Stomach smooth muscle (tissue), 2 donors: Measurements from ENCODE around the gene DPEP2.

ENCODE experiments used
- H3K27ac ChIP-seq: one replicate; pipeline ENCODE4 v1.7.0; 2013; ENCODE audit warnings: mild to moderate bottlenecking, low read length, inconsistent platforms
- H3K27me3 ChIP-seq, 2 donors: one replicate each; pipeline ENCODE4 v1.7.0; 2013; ENCODE audit warnings: low read length in 2 of 2; ENCODE audit not compliant: insufficient read depth in 2 of 2, control insufficient read depth in 1 of 2
- H3K36me3 ChIP-seq, 2 donors: one replicate each; pipeline ENCODE4 v1.7.0; 2013; ENCODE audit warnings: low read length in 2 of 2; ENCODE audit not compliant: control insufficient read depth in 2 of 2, insufficient read depth in 2 of 2
- H3K4me1 ChIP-seq: one replicate; pipeline ENCODE4 v1.7.0; 2013; ENCODE audit warnings: low read length; ENCODE audit not compliant: control insufficient read depth, insufficient read depth
- H3K4me3 ChIP-seq, 2 donors: one replicate each; pipeline ENCODE4 v1.7.0; 2013; ENCODE audit warnings: low read length in 2 of 2
- H3K9ac ChIP-seq, 2 donors: one replicate each; pipeline ENCODE4 v1.7.0; 2013; ENCODE audit warnings: low read length in 2 of 2, mild to moderate bottlenecking in 1 of 2
- H3K9me3 ChIP-seq, 2 donors: one replicate each; pipeline ENCODE4 v1.7.0; 2013; ENCODE audit warnings: low read length in 2 of 2; ENCODE audit not compliant: control insufficient read depth in 2 of 2
- donor health status: healthy.
- donor health status: Pancreatic carcinoma.

DPEP2 gene

DNA sequence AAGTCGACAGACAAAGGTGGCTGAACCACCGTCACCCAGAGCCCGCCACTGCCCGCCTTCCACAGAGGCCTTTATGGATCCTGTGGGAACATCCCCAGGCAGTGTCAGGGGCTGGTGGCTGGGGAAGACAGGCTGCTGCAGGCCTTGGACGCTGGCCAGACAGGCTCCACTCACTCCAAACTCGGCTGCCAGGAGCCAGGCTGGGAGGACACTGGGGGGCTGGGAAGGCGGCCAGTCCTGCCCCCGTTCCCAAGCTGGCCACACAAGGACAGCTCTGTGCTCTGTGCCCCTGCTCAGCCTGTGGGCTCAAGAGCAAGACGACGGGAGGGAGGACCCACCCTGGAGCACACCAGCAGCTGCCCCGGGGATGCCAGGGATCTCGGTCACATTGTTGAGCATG is 47.8 kb downstream of the DPEP2 start:
- Histone ChIP-seq H3K4me1 (peaks cover 20% of the 10 kb centered on the region), H3K36me3 (peaks cover 64% of the 10 kb centered on the region in 2 donors), H3K27ac (peak overlapping the region; percentile 66), H3K9me3 (no peaks in the 10 kb centered on the region), H3K4me3 (no peak overlapping the region), H3K27me3 (no peaks in the 10 kb centered on the region), H3K9ac (peak overlapping the region in 1 of 2 donors; percentile 42)

DNA sequence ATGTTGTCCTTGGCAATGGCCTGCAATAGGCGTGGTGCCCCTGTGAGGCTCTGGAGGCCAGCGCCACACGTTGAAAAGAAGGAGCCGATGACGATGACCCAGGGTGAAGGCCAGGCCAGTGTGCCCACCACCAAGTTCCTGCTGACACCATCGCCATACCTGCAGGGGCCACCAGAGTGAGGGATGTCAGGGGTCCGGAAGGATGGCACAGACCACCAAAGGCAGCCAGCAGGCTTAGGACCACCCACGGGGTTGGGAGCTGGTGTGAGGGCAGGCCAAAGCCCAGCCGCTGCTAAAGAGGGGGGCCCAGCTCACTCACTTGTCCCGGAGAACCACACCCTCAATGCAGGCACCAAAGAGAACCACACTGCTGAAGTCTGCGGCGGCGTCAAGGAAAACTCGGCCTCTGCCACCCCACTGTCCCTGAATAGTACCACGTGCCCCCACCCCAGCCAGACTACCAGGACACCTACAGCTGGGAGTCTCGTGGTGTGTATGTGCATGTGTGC is 48.9 kb downstream of the DPEP2 start:
- peaks cover 72 to 75% of the 10 kb centered on the region in 2 donors for H3K36me3 ChIP-seq
- peaks cover 25% of the 10 kb centered on the region for H3K4me1 ChIP-seq
- no peaks in the 10 kb centered on the region for H3K9me3 ChIP-seq
- H3K9ac ChIP-seq = no peak overlapping the region
- no peaks in the 10 kb centered on the region for H3K27me3 ChIP-seq
- H3K4me3 ChIP-seq = no peak overlapping the region
- H3K27ac ChIP-seq = no peak overlapping the region

DNA sequence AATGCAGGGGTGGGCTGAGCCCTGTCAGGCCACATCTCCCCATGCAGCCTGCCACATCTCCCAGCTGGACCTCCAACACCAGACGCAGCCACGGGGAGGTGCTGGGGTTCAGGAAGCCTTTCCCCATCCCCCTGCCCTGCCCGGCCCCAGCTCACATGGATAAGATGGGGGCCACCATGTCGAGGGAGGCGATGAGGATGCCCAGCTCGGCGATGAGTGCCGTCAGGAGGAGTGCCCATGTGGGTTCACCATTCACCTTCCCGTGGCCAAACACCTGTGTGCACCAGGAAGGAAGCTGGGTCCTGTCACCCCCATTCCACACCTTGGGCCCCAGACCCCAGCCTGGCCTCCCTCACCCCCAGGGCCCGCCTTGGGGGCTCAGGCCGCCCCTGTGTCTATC is 49.6 kb downstream of the DPEP2 start:
- peaks cover 31% of the 10 kb centered on the region for H3K4me1 ChIP-seq
- no peaks in the 10 kb centered on the region for H3K9me3 ChIP-seq
- H3K27me3 ChIP-seq = no peaks in the 10 kb centered on the region
- H3K9ac ChIP-seq = no peak overlapping the region
- no peak overlapping the region for H3K4me3 ChIP-seq
- H3K27ac ChIP-seq = no peak overlapping the region
- H3K36me3 ChIP-seq = peaks cover 74 to 76% of the 10 kb centered on the region in 2 donors

DNA sequence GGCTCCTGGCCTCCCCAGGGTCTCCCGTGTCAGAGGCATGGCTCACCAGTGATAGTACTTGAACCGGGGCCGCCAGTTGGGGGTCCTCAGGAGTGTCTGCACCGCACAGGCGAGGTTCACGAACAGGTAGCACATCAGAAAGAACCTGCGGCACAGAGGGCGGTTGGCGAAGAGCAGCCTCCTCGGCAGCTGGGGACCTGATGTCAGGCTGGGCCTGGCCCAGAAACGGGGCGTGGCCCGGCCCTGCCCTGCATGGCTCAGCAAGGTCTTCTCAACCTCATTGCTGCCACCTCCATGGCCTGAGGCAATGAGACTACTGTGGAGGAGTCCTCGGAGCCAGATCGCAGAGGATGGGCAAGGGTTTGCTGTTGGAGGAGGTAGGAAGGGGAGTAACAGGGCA is 51.3 kb downstream of the DPEP2 start:
- Histone ChIP-seq H3K27me3 (no peaks in the 10 kb centered on the region), H3K4me3 (no peak overlapping the region), H3K4me1 (peaks cover 44% of the 10 kb centered on the region), H3K27ac (peak overlapping the region; percentile 18), H3K9me3 (no peaks in the 10 kb centered on the region), H3K9ac (no peak overlapping the region), H3K36me3 (peaks cover 68 to 69% of the 10 kb centered on the region in 2 donors)

GRCh38 chr16:67946966-67947558 is 52.2 kb downstream of the DPEP2 start:
- no peak overlapping the region for H3K4me3 ChIP-seq
- H3K9me3 ChIP-seq = no peaks in the 10 kb centered on the region
- H3K27me3 ChIP-seq = no peaks in the 10 kb centered on the region
- no peak overlapping the region for H3K9ac ChIP-seq
- peaks cover 49% of the 10 kb centered on the region for H3K4me1 ChIP-seq
- H3K36me3 ChIP-seq = peaks cover 75 to 78% of the 10 kb centered on the region in 2 donors
- H3K27ac ChIP-seq = peak overlapping the region; percentile 18

DNA sequence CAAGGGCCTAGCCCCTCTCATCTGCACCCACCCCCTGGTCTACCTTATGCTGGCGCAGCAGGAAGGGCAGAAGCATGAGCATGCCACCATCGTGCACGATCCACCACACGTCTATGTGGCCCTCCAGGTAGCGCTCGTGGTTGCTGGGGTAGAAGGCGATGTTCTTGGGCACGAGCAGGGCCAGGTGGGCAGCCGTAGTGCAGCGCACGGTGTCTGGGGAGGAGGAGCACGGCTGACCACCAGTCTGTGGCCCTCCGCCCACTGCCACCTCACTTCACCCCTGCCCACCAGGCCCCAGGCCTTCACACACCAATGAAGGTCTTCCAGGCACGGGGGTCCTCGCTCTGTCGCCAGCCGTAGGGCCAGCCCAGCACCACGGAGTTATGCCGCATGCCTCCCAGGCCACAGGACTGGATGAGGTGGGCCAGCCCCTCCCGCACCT is 53.1 kb downstream of the DPEP2 start:
- Histone ChIP-seq H3K4me3 (no peak overlapping the region), H3K9me3 (no peaks in the 10 kb centered on the region), H3K27me3 (no peaks in the 10 kb centered on the region), H3K4me1 (peaks cover 44% of the 10 kb centered on the region), H3K27ac (no peak overlapping the region), H3K36me3 (peaks cover 74 to 76% of the 10 kb centered on the region in 2 donors), H3K9ac (no peak overlapping the region)

DNA sequence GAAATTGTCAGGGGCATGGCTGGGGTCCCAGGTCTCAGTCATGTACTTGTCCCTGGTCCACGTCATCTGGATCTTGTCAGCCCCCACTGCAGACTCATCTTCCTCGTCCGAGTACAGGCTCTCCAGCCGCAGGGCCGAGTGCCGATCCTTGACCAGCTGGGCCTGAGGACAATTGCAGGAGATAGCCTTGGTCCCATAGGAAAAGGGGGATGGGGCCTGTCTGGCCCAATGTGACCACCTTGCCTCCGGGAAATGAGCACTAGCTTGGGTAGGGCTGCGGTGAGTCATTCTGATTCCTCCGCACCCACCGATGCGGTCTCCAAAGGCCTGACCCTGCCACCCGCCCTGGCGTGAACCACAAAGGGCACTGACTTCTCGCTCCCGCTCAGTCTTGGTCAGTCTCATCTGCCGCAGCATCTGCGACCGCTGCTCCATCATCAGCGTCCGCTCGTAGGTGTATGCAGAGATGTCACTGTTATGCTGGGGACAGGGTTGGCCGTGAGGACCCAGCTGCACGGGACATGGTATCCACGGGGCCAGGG is 53.8 kb downstream of the DPEP2 start:
- peaks cover 40% of the 10 kb centered on the region for H3K4me1 ChIP-seq
- no peak overlapping the region for H3K4me3 ChIP-seq
- H3K27ac ChIP-seq = no peak overlapping the region
- H3K9ac ChIP-seq = no peak overlapping the region
- no peaks in the 10 kb centered on the region for H3K27me3 ChIP-seq
- peaks cover 67 to 69% of the 10 kb centered on the region in 2 donors for H3K36me3 ChIP-seq
- no peaks in the 10 kb centered on the region for H3K9me3 ChIP-seq

GRCh38 chr16:67944690-67945391 is 54.4 kb downstream of the DPEP2 start:
- Histone ChIP-seq H3K9me3 (no peaks in the 10 kb centered on the region), H3K36me3 (peaks cover 65 to 67% of the 10 kb centered on the region in 2 donors), H3K4me3 (no peak overlapping the region), H3K9ac (peak overlapping the region in 1 of 2 donors; percentile 51), H3K27ac (peak overlapping the region; percentile 88), H3K4me1 (peaks cover 45% of the 10 kb centered on the region), H3K27me3 (no peaks in the 10 kb centered on the region)

DNA sequence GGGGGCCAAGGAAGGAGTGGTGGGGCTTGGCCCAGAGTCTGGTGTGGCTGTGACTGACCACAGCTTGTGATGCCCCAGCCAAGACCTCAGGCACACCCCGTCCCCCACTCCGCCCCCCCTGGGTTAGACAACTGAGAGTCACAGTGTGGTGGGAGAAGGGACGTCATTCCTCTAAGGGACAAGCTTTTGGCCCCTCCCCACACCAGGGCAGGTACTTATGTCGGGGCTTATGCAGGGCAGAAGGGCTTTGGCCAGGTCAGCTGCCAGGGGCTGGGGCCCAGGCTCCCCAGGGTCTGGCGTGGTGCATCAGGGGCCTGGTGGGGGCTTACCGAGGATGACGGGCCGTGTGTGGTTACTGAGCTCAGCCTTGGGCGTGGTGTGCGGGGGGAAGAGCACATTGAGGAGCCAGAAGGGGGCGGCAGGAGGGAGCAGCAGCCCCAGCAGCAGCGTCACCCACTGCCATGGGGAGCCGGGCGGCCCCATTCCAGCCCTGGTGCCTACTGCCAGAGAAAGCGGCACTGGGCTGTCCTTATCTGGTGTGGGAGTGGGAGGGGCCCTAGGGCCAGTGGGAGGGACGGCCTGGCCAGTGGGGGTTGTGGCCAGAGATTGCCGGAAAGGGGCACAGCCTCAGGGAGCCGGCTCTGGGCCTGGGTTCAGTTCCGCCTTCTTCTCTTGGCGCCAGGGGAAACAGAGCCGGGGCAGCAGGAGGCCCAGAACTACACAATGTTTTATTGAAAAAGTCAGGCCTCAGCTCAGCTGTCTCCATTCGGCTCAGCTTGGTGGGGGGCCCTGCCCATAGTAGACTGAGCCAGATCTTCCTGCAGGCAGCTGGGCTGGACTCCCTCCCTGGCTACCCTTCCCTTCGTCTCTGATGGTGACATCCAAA is 55.4 kb downstream of the DPEP2 start, which contains the start of gene LCAT:
TSS of gene LCAT (minus strand) at position 502 of the 886 bp plus-strand sequence. CDS start at position 483, 19 bp downstream.
- H3K36me3 ChIP-seq = peaks cover 61% of the 10 kb centered on the region in 2 donors
- H3K27ac ChIP-seq = peak within 1 kb of the TSS; percentile 88
- H3K4me1 ChIP-seq = peaks cover 45% of the 10 kb centered on the region
- H3K27me3 ChIP-seq = no peaks in the 10 kb centered on the region
- no peaks in the 10 kb centered on the region for H3K9me3 ChIP-seq
- H3K4me3 ChIP-seq = no peak within 1 kb of the TSS
- H3K9ac ChIP-seq = peak within 1 kb of the TSS; percentile 33 to 51

DNA sequence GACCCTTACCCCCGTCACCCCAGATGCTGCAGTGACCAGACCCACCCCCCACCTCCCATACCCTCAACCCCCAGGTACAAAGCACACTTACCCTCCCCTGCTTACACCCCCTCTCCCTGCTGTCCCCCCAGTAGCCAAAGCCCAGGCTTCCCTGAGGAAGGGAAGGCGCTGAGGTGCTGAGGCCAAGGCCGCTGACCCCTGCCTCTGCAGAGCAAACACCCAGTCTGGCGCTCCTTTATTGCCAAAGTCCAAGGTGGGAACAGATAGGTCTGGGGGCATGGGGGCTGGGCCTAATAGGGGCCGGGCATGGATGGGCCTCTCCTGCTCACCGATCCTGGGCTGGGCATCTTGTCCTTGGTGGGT is 56.0 kb downstream of the DPEP2 start:
- H3K4me3 ChIP-seq = no peak overlapping the region
- peaks cover 54 to 55% of the 10 kb centered on the region in 2 donors for H3K36me3 ChIP-seq
- no peaks in the 10 kb centered on the region for H3K9me3 ChIP-seq
- H3K27me3 ChIP-seq = no peaks in the 10 kb centered on the region
- peak overlapping the region in 1 of 2 donors; percentile 33 for H3K9ac ChIP-seq
- peaks cover 45% of the 10 kb centered on the region for H3K4me1 ChIP-seq
- H3K27ac ChIP-seq = peak overlapping the region; percentile 88
